ENCODE data around the gene C16orf96.
"Not testable (repeated sequence)": the region's sequence is repeated elsewhere in the genome, so short reads cannot be mapped to it uniquely, and the experiment has no call there.

C16orf96 gene

DNA sequence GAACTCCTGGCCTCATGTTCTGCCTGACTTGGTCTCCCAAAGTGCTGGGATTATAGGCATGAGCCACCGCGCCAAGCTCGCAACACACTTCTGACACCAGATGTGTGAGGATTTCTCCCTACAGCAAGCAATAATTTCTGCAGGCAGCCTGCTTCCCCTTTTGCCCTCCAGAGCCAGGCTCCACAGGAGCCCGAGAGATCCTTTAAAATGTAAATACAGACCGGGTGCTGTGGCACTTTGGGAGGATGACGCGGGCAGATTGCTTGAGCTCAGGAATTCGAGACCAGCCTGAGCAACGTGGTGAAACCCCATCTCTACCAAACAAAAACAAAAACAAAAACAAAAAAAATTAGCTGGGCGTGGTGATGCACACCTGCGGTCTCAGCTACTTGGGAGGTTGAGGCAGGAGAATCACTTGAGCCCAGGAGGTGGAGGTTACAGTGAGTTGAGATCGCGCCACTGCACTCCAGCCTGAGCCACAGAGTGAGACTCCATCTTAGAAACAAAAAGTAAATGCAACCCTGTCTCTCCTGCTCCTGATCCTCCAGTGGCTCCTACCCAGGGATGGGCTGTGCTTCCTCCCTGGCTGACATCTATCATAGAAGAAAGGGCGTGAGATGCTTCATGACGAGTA is 14.7 kb downstream of the C16orf96 start:
- TF ChIP-seq, protein P1, sequence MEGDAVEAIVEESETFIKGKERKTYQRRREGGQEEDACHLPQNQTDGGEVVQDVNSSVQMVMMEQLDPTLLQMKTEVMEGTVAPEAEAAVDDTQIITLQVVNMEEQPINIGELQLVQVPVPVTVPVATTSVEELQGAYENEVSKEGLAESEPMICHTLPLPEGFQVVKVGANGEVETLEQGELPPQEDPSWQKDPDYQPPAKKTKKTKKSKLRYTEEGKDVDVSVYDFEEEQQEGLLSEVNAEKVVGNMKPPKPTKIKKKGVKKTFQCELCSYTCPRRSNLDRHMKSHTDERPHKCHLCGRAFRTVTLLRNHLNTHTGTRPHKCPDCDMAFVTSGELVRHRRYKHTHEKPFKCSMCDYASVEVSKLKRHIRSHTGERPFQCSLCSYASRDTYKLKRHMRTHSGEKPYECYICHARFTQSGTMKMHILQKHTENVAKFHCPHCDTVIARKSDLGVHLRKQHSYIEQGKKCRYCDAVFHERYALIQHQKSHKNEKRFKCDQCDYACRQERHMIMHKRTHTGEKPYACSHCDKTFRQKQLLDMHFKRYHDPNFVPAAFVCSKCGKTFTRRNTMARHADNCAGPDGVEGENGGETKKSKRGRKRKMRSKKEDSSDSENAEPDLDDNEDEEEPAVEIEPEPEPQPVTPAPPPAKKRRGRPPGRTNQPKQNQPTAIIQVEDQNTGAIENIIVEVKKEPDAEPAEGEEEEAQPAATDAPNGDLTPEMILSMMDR (IDR thresholded peaks at IDR 0.05; ENCODE audit: control insufficient read depth, insufficient read depth, low read depth, low read length, missing control alignments) = no peak
- H3K4me3 ChIP-seq (ENCODE audit: control insufficient read depth, low read depth, low read length) = no peak overlapping the region
- no peak for DNase-seq (ENCODE audit: low read depth)

DNA sequence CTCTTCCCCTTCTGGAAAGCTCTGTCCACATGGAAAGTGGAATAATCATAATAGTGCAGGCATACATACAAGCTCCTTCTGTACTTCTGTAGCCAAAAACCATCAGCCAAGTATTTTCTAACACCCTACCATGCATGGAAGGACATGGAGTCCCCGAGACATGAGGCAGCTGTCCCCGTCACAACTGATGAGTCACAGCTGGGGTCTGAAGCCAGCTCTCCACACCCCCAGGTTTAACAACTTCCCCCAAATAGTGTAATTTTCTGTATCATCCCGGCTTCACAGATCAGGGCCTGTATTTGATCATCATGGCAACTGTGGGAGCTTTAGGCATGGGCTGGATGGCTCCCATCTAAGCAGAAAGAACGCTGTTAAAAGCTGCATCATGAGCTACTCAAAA is 16.6 kb downstream of the C16orf96 start:
- no peak for DNase-seq (ENCODE audit: low read depth)
- H3K4me3 ChIP-seq (ENCODE audit: control insufficient read depth, low read depth, low read length) = no peak overlapping the region
- TF ChIP-seq, protein P1 (IDR thresholded peaks at IDR 0.05; ENCODE audit: control insufficient read depth, insufficient read depth, low read depth, low read length, missing control alignments) = no peak

DNA sequence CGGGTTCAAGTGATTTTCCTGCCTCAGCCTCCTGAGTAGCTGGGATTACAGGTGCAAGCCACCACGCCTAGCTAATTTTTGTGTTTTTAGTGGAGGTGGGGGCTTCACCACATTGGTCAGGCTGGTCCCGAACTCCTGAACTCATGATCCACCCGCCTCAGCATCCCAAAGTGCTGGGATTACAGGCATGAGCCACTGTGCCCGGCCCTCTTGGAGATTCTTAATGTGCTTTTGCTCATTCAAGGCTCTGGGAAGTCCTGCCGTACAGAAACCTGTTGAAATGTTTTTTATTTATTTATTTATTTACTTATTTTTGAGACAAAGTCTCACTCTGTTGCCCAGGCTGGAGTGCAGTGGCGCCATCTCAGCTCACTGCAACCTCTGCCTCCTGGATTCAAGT is 17.8 kb downstream of the C16orf96 start:
- DNase-seq (ENCODE audit: low read depth); H3K4me3 ChIP-seq (ENCODE audit: control insufficient read depth, low read depth, low read length): not testable (repeated sequence)

DNA sequence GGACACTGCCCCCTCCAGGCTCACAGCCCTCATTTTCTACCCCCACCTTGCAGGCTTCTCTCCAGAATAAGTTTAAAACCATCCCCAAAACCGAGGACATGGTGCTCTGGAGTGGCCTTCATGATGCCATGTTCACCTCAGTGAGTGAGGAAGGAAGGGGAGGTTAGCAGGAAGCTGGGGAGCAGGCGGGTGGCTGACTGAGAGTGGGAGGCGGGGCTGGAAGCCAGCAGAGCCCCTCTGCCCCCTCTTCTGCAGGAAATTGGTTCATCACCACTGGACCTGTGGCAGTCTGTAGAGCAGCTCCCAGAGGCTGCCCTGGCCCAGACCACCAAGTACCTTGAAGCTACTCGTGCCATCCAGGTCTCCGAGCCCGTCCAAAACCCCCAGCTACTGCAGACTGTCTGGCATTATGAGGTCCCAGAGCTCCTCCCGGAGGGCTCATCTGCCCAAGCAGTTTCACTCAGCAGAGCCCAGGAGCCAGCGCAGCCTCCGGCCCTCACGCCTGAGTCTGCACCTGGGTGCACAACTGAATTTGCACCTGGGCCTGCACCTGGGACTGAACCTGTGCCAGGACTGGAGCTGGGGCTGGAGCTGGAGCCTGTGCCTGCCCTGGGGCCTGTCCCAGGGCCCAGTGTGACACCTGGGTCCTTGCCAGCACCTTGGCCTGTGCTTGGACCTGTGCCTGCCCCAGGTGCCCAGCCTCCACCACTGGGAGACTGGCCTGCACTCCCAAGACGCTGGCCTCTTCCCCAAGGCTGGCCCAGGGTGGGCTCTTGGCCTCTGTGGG is 19.0 kb downstream of the C16orf96 start:
- TF ChIP-seq, protein P1 (IDR thresholded peaks at IDR 0.05; ENCODE audit: control insufficient read depth, insufficient read depth, low read depth, low read length, missing control alignments) = no peak
- no peak for DNase-seq (ENCODE audit: low read depth)
- no peak overlapping the region for H3K4me3 ChIP-seq (ENCODE audit: control insufficient read depth, low read depth, low read length)

DNA sequence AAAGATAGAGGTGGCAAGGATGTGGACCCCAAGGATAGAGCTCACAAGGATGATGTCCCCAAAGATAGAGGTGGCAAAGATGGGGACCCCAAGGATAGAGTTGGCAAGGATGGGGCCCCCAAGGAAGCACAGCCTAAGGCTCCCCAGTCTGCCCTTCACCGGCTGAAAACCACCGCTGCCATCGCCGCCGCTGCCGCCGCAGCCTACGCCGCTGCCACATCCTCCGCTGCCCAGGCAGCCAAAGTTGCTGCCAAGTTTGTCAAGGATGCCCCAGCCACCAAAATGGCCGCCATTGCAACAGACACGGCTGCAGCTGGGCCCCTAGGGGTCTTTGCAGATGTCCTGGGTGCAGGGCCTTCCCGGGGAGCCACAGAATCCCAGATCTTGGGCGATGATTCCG is 19.9 kb downstream of the C16orf96 start:
- no peak overlapping the region for H3K4me3 ChIP-seq (ENCODE audit: control insufficient read depth, low read depth, low read length)
- DNase-seq (ENCODE audit: low read depth) = no peak
- TF ChIP-seq, protein P1 (IDR thresholded peaks at IDR 0.05; ENCODE audit: control insufficient read depth, insufficient read depth, low read depth, low read length, missing control alignments) = no peak

DNA sequence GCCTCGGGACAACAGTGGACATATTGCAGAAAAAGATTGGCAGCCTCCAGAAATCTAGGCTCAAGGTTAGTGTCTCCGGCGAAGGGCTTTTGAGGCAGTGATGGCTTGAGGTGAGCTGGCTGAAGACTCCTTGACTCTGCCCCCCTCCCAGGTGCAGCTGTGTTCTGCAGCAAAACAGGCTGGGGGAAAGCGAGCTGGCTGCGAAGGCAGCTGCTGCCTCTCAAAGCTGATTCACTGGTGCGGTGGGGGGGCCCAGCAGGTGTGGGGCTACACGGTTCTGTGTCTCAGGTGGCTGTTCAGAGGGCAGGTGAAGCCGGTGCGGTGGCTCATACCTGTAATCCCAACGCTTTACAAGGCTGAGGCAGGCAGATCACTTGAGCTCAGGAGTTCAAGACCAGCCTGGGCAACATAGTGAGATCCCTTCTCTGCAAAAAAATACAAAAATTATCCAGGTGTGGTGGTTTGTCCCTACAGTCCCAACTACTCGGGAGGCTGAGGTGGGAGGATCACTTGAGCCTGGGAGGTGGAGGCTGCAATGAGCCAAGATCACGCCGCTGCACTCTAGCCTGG is 22.9 kb downstream of the C16orf96 start:
- TF ChIP-seq, protein P1 (IDR thresholded peaks at IDR 0.05; ENCODE audit: control insufficient read depth, insufficient read depth, low read depth, low read length, missing control alignments) = no peak
- no peak overlapping the region for H3K4me3 ChIP-seq (ENCODE audit: control insufficient read depth, low read depth, low read length)
- no peak for DNase-seq (ENCODE audit: low read depth)

DNA sequence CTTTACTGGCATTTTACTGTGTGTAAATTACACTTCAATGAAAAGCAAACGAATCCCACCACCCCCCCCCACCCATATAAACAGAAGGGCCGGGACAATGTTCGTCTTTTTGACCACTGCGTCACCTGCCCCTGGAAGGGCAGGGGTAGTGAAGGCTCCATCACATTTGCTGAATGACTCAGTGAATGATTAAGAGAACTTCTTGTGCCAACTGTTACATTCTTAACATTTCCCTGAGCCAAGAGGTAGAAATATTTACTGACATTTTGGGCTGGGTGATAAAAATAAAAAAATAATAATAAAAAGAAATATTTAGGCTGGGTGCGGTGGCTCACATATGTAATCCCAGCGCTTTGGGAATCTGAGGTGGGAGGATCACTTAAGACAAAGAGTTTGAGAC is 24.1 kb downstream of the C16orf96 start:
- no peak for DNase-seq (ENCODE audit: low read depth)
- no peak overlapping the region for H3K4me3 ChIP-seq (ENCODE audit: control insufficient read depth, low read depth, low read length)
- TF ChIP-seq, protein P1 (IDR thresholded peaks at IDR 0.05; ENCODE audit: control insufficient read depth, insufficient read depth, low read depth, low read length, missing control alignments) = no peak

Measured in AG09309 (cell line).